ENCODE results near the gene LINS1. TPM values are rescaled to one million over a fixed set of nuclear protein-coding genes. Genes with fewer than 3 reads are reported as not detected.

Gene LINS1
- total RNA-seq, 5 donors from 2014 or later (not counting 1 experiment from before 2014, with no cell fraction given) = 42.9 to 88.1 (median 77.0) TPM

- Mint-ChIP-seq H3K27me3 (no peaks in the 10 kb centered on the region), H3K4me1 (peaks cover 14 to 31% (median 26%) of the 10 kb centered on the region in 3 donors), H3K4me3 (no peak overlapping the region), H3K27ac (no peak overlapping the region), H3K36me3 (peaks cover 35% of the 10 kb centered on the region), H3K9me3 (no peaks in the 10 kb centered on the region)
- Histone ChIP-seq H3K27me3 (replicated peaks in 1 of 2; ENCODE audit: control insufficient read depth in 2 of 2, extremely low read depth in 1 of 2, insufficient read depth in 2 of 2, low read length in 1 of 2) (no peaks in the 10 kb centered on the region), H3K4me1 (ENCODE audit: control insufficient read depth in 1 of 2, extremely low read depth in 1 of 2, insufficient read depth in 2 of 2, low read length in 2 of 2) (no peaks in the 10 kb centered on the region), H3K36me3 (ENCODE audit: control insufficient read depth in 2 of 2, extremely low read depth in 1 of 2, insufficient read depth in 1 of 2, low read length in 1 of 2) (peaks cover 4 to 36% of the 10 kb centered on the region in 2 donors), H3K4me3 (ENCODE audit: control insufficient read depth in 1 of 2, extremely low read depth in 1 of 2, low read length in 1 of 2) (no peak overlapping the region), H3K27ac (ENCODE audit: low read length) (no peak overlapping the region), H3K9me3 (no peaks in the 10 kb centered on the region)
- WGBS (ENCODE audit: insufficient coverage) = 33% methylated on average over 3 of the region's 6 CpGs
- ChIA-PET CTCF (interaction anchor here (0.5 to 1.5 kb wide), 3 partner anchors 244 to 1393 kb away, joined by 3 to 9 read pairs (median 3); no protein-coding TSS in a partner anchor), POLR2A (no interaction called here)
- DNase-seq = peak; percentile 13 to 84 (median 51)
- peak; percentile 72 to 82 (median 75) for ATAC-seq (replicated peaks in 1 of 4)
Measured at GRCh38 chr15:100627789-100628395, 25.9 kb upstream of the LINS1 start.

GRCh38 chr15:100623301-100623700 is 21.3 kb upstream of the LINS1 start:
- no peak overlapping the region for H3K27ac ChIP-seq (ENCODE audit: low read length)
- Mint-ChIP-seq H3K27ac (no peak overlapping the region), H3K27me3 (no peaks in the 10 kb centered on the region), H3K4me1 (peaks cover 7 to 10% (median 9%) of the 10 kb centered on the region in 3 donors), H3K4me3 (no peak overlapping the region), H3K36me3 (peaks cover 29% of the 10 kb centered on the region), H3K9me3 (no peaks in the 10 kb centered on the region)
- WGBS (ENCODE audit: insufficient coverage) = 100% methylated on average over 2 of the region's 5 CpGs
- H3K4me1 ChIP-seq (ENCODE audit: control insufficient read depth in 1 of 2, extremely low read depth in 1 of 2, insufficient read depth in 2 of 2, low read length in 2 of 2) = no peaks in the 10 kb centered on the region
- ChIA-PET POLR2A (no interaction called here), CTCF (no interaction called here)
- ATAC-seq (replicated peaks in 1 of 4) (no peak), DNase-seq (no peak)
- peaks cover 0 to 22% of the 10 kb centered on the region in 2 donors for H3K36me3 ChIP-seq (ENCODE audit: control insufficient read depth in 2 of 2, extremely low read depth in 1 of 2, insufficient read depth in 1 of 2, low read length in 1 of 2)
- H3K4me3 ChIP-seq (ENCODE audit: control insufficient read depth in 1 of 2, extremely low read depth in 1 of 2, low read length in 1 of 2) = no peak overlapping the region
- no peaks in the 10 kb centered on the region for H3K9me3 ChIP-seq
- no peaks in the 10 kb centered on the region for H3K27me3 ChIP-seq (replicated peaks in 1 of 2; ENCODE audit: control insufficient read depth in 2 of 2, extremely low read depth in 1 of 2, insufficient read depth in 2 of 2, low read length in 1 of 2)

GRCh38 chr15:100616700-100617099 is 14.7 kb upstream of the LINS1 start:
- peaks cover 64% of the 10 kb centered on the region for H3K36me3 Mint-ChIP-seq
- H3K4me1 ChIP-seq (ENCODE audit: control insufficient read depth in 1 of 2, extremely low read depth in 1 of 2, insufficient read depth in 2 of 2, low read length in 2 of 2) = no peaks in the 10 kb centered on the region
- no peaks in the 10 kb centered on the region for H3K27me3 Mint-ChIP-seq
- ChIA-PET POLR2A (no interaction called here), CTCF (interaction anchor here in 1 of 2 donors (0.6 kb wide), 1 partner anchor 234 kb away, joined by 3 read pairs; no protein-coding TSS in a partner anchor)
- 100% methylated on average over 1 of the region's 2 CpGs for WGBS (ENCODE audit: insufficient coverage)
- no peak for DNase-seq
- peaks cover 34 to 37% (median 35%) of the 10 kb centered on the region in 3 donors for H3K4me1 Mint-ChIP-seq
- H3K27ac ChIP-seq (ENCODE audit: low read length) = no peak overlapping the region
- no peak overlapping the region for H3K4me3 Mint-ChIP-seq
- no peaks in the 10 kb centered on the region for H3K9me3 Mint-ChIP-seq
- H3K9me3 ChIP-seq = no peaks in the 10 kb centered on the region
- H3K27me3 ChIP-seq (replicated peaks in 1 of 2; ENCODE audit: control insufficient read depth in 2 of 2, extremely low read depth in 1 of 2, insufficient read depth in 2 of 2, low read length in 1 of 2) = no peaks in the 10 kb centered on the region
- ATAC-seq (replicated peaks in 1 of 4) = no peak
- no peak overlapping the region for H3K4me3 ChIP-seq (ENCODE audit: control insufficient read depth in 1 of 2, extremely low read depth in 1 of 2, low read length in 1 of 2)
- peaks cover 5 to 61% of the 10 kb centered on the region in 2 donors for H3K36me3 ChIP-seq (ENCODE audit: control insufficient read depth in 2 of 2, extremely low read depth in 1 of 2, insufficient read depth in 1 of 2, low read length in 1 of 2)
- H3K27ac Mint-ChIP-seq = no peak overlapping the region

- POLR2A ChIA-PET = no interaction called here
- ATAC-seq (replicated peaks in 1 of 4) = no peak
Measured at GRCh38 chr15:100615801-100616200, 13.8 kb upstream of the LINS1 start.

GRCh38 chr15:100614918-100615317 is 12.9 kb upstream of the LINS1 start:
- H3K9me3 ChIP-seq = no peaks in the 10 kb centered on the region
- no peak overlapping the region for H3K27ac ChIP-seq (ENCODE audit: low read length)
- ATAC-seq (replicated peaks in 1 of 4) (no peak), DNase-seq (no peak)
- peaks cover 5 to 61% of the 10 kb centered on the region in 2 donors for H3K36me3 ChIP-seq (ENCODE audit: control insufficient read depth in 2 of 2, extremely low read depth in 1 of 2, insufficient read depth in 1 of 2, low read length in 1 of 2)
- POLR2A ChIA-PET = no interaction called here
- Mint-ChIP-seq H3K4me3 (no peak overlapping the region), H3K27me3 (no peaks in the 10 kb centered on the region), H3K9me3 (no peaks in the 10 kb centered on the region), H3K27ac (no peak overlapping the region), H3K4me1 (peaks cover 34 to 37% (median 35%) of the 10 kb centered on the region in 3 donors), H3K36me3 (peaks cover 61% of the 10 kb centered on the region)
- WGBS (ENCODE audit: insufficient coverage) = no CpG with 5 or more reads among the region's 4 CpGs
- CTCF ChIA-PET = interaction anchor here in 1 of 2 donors (1.3 kb wide), 1 partner anchor 12 kb away, joined by 3 read pairs; no protein-coding TSS in a partner anchor
- no peaks in the 10 kb centered on the region for H3K27me3 ChIP-seq (replicated peaks in 1 of 2; ENCODE audit: control insufficient read depth in 2 of 2, extremely low read depth in 1 of 2, insufficient read depth in 2 of 2, low read length in 1 of 2)
- H3K4me1 ChIP-seq (ENCODE audit: control insufficient read depth in 1 of 2, extremely low read depth in 1 of 2, insufficient read depth in 2 of 2, low read length in 2 of 2) = no peaks in the 10 kb centered on the region
- no peak overlapping the region for H3K4me3 ChIP-seq (ENCODE audit: control insufficient read depth in 1 of 2, extremely low read depth in 1 of 2, low read length in 1 of 2)

More at GRCh38 chr15:100615801-100616200, 13.8 kb upstream of the LINS1 start:
- whole genome bisulfite sequencing (ENCODE audit: insufficient coverage) = 93% methylated on average over 3 of the region's 5 CpGs
- no peaks in the 10 kb centered on the region for H3K27me3 Mint-ChIP-seq
- CTCF ChIA-PET = interaction anchor here in 1 of 2 donors (1.3 kb wide), 1 partner anchor 11 kb away, joined by 3 read pairs; no protein-coding TSS in a partner anchor
- H3K4me3 Mint-ChIP-seq = no peak overlapping the region
- no peak overlapping the region for H3K4me3 ChIP-seq (ENCODE audit: control insufficient read depth in 1 of 2, extremely low read depth in 1 of 2, low read length in 1 of 2)
- H3K27ac ChIP-seq (ENCODE audit: low read length) = no peak overlapping the region
- H3K36me3 Mint-ChIP-seq = peaks cover 64% of the 10 kb centered on the region
- H3K36me3 ChIP-seq (ENCODE audit: control insufficient read depth in 2 of 2, extremely low read depth in 1 of 2, insufficient read depth in 1 of 2, low read length in 1 of 2) = peaks cover 5 to 65% of the 10 kb centered on the region in 2 donors
- peaks cover 34 to 37% (median 35%) of the 10 kb centered on the region in 3 donors for H3K4me1 Mint-ChIP-seq
- H3K27ac Mint-ChIP-seq = no peak overlapping the region
- no peaks in the 10 kb centered on the region for H3K4me1 ChIP-seq (ENCODE audit: control insufficient read depth in 1 of 2, extremely low read depth in 1 of 2, insufficient read depth in 2 of 2, low read length in 2 of 2)
- no peaks in the 10 kb centered on the region for H3K9me3 Mint-ChIP-seq
- no peaks in the 10 kb centered on the region for H3K9me3 ChIP-seq
- no peaks in the 10 kb centered on the region for H3K27me3 ChIP-seq (replicated peaks in 1 of 2; ENCODE audit: control insufficient read depth in 2 of 2, extremely low read depth in 1 of 2, insufficient read depth in 2 of 2, low read length in 1 of 2)
- no peak for DNase-seq

GRCh38 chr15:100614336-100614735 is 12.4 kb upstream of the LINS1 start:
- DNase-seq (no peak), ATAC-seq (replicated peaks in 1 of 4) (no peak)
- Histone ChIP-seq H3K27me3 (replicated peaks in 1 of 2; ENCODE audit: control insufficient read depth in 2 of 2, extremely low read depth in 1 of 2, insufficient read depth in 2 of 2, low read length in 1 of 2) (no peaks in the 10 kb centered on the region), H3K9me3 (no peaks in the 10 kb centered on the region), H3K4me3 (ENCODE audit: control insufficient read depth in 1 of 2, extremely low read depth in 1 of 2, low read length in 1 of 2) (no peak overlapping the region), H3K27ac (ENCODE audit: low read length) (no peak overlapping the region), H3K36me3 (ENCODE audit: control insufficient read depth in 2 of 2, extremely low read depth in 1 of 2, insufficient read depth in 1 of 2, low read length in 1 of 2) (peaks cover 8 to 62% of the 10 kb centered on the region in 2 donors), H3K4me1 (ENCODE audit: control insufficient read depth in 1 of 2, extremely low read depth in 1 of 2, insufficient read depth in 2 of 2, low read length in 2 of 2) (no peaks in the 10 kb centered on the region)
- Mint-ChIP-seq H3K36me3 (peaks cover 64% of the 10 kb centered on the region), H3K9me3 (no peaks in the 10 kb centered on the region), H3K27ac (no peak overlapping the region), H3K27me3 (no peaks in the 10 kb centered on the region), H3K4me3 (no peak overlapping the region), H3K4me1 (peaks cover 34 to 37% (median 35%) of the 10 kb centered on the region in 3 donors)
- ChIA-PET POLR2A (interaction anchor here in 1 of 2 donors (0.6 kb wide), 1 partner anchor 151 kb away, joined by 6 read pairs; no protein-coding TSS in a partner anchor), CTCF (interaction anchor here in 1 of 2 donors (0.7 to 1.3 kb wide), 2 partner anchors 13 to 264 kb away, joined by 3 to 7 read pairs; no protein-coding TSS in a partner anchor)
- 100% methylated on average over 2 of the region's 2 CpGs for WGBS (ENCODE audit: insufficient coverage)
